RWPE1 (cell line): ENCODE results near the gene MTNR1B.

Source experiments
- CTCF ChIA-PET: fragments of 350-600 bp; sonication (Branson Sonifier 250); formaldehyde crosslinking; extraction: SDS; loops from one replicate; lab custom pipeline; 2021; lab: Yijun Ruan, JAX
- POLR2A ChIA-PET: fragments of 400-600 bp; formaldehyde crosslinking; extraction: SDS; loops from one replicate; lab custom pipeline; 2020; ENCODE audit warnings: antibody characterized with exemption; ENCODE audit not compliant: low non-redundant PET; lab: Yijun Ruan, JAX
- DNase-seq: peaks from one replicate; pipeline ENCODE4 v3.0.0; 2012; ENCODE audit warnings: low spot score
- H3K27ac ChIP-seq: fragments of 450-650 bp; 2 replicates; pipeline ENCODE4 v1.5.1; 2017
- TF ChIP-seq, protein P1 (sequence below): fragments of 450-650 bp; conservative IDR thresholded peaks from 2 replicates; pipeline ENCODE4 v1.5.1; 2017; ENCODE audit warnings: low read depth, mild to moderate bottlenecking

MTNR1B gene

DNA sequence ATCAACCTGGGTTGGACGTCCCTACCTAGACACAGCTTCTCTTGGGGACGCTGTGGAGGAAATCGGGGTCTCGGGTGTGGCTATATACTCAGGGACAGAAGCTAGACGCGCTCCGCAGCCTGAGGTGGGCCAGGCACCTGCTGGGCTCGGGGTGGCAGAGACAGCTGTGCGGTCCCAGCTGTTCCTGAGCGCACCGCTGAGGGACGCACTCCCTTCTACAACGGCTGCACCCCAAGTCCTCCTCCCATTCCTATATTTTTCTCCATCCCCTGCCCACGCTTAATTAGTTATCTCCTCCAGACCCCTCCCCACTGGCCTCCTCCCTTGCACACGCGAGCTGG is 188 bp upstream of the MTNR1B start:
- DNase-seq, result no peak
- TF ChIP-seq, protein P1, sequence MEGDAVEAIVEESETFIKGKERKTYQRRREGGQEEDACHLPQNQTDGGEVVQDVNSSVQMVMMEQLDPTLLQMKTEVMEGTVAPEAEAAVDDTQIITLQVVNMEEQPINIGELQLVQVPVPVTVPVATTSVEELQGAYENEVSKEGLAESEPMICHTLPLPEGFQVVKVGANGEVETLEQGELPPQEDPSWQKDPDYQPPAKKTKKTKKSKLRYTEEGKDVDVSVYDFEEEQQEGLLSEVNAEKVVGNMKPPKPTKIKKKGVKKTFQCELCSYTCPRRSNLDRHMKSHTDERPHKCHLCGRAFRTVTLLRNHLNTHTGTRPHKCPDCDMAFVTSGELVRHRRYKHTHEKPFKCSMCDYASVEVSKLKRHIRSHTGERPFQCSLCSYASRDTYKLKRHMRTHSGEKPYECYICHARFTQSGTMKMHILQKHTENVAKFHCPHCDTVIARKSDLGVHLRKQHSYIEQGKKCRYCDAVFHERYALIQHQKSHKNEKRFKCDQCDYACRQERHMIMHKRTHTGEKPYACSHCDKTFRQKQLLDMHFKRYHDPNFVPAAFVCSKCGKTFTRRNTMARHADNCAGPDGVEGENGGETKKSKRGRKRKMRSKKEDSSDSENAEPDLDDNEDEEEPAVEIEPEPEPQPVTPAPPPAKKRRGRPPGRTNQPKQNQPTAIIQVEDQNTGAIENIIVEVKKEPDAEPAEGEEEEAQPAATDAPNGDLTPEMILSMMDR, result no peak
- ChIA-PET POLR2A (interaction anchor here (0.6 kb wide), 1 partner anchor 208 kb away, joined by 3 read pairs; no protein-coding TSS in a partner anchor), CTCF (interaction anchor here (0.6 kb wide), 1 partner anchor 504 kb away, joined by 7 read pairs; no protein-coding TSS in a partner anchor)
- no peak overlapping the region for H3K27ac ChIP-seq

DNA sequence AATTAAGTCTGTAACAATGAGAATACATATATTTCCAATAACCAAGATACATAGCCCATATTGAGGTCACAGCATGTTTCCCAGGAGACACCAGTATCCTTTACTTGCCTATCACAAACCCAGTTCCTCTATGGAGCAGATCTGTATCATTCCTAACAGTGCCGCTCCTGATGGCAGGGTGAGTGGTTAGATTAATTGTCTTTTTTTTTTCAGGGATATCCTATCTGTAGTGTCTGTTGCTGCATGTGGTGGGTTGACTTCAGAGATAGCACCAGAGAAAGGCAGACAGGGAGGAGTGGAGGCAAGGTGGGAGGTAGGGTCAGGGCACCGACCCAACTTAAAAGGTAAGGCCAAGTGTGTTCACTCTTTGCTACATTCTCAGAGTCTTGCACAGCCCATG is 2.8 kb downstream of the MTNR1B start:
- ChIA-PET CTCF (no interaction called here), POLR2A (no interaction called here)
- TF ChIP-seq, protein P1, result no peak
- H3K27ac ChIP-seq, result no peak overlapping the region
- DNase-seq, result no peak

GRCh38 chr11:92975285-92975684 is 5.8 kb downstream of the MTNR1B start:
- ChIA-PET CTCF (interaction anchor here (1.2 kb wide), 1 partner anchor 11 kb away, joined by 4 read pairs; no protein-coding TSS in a partner anchor), POLR2A (no interaction called here)
- H3K27ac ChIP-seq, result no peak overlapping the region
- TF ChIP-seq, protein P1, result no peak
- DNase-seq, result no peak

- H3K27ac ChIP-seq, result no peak overlapping the region
- POLR2A ChIA-PET, result no interaction called here
- DNase-seq, result no peak
- CTCF ChIA-PET, result interaction anchor here (0.6 to 0.7 kb wide), 2 partner anchors 221 to 874 kb away, joined by 3 read pairs; partner anchors contain the start of gene SLC36A4
- TF ChIP-seq, protein P1, result no peak
Observed at GRCh38 chr11:92976681-92977080, 7.2 kb downstream of the MTNR1B start.

- ChIA-PET POLR2A (no interaction called here), CTCF (no interaction called here)
- TF ChIP-seq, protein P1, result no peak
- H3K27ac ChIP-seq, result no peak overlapping the region
- no peak for DNase-seq
Observed at GRCh38 chr11:92977401-92977800, 8.0 kb downstream of the MTNR1B start.

GRCh38 chr11:92978271-92979111 is 9.0 kb downstream of the MTNR1B start:
- ChIA-PET CTCF (no interaction called here), POLR2A (no interaction called here)
- no peak for DNase-seq
- H3K27ac ChIP-seq, result peak overlapping the region; percentile 65
- TF ChIP-seq, protein P1, result no peak
